ENCODE results near the gene GJC1.

DNA sequence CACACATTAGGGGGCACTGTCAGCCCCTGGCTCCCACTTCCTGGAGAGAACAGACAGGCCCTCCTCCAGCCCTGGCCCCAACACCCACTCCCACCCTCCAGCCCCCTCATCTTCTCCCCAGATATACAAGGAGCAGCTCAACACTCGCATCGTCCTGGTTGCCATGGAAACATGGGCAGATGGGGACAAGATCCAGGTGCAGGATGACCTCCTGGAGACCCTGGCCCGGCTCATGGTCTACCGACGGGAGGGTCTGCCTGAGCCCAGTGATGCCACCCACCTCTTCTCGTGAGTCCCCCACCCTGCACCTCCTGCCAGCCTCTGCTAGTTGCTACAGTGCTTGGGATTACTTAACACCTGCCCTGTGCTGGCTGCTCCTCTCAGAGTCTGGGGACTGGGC lies 56.9 kb downstream of the GJC1 start:
- TF ChIP-seq POLR2A (IDR thresholded peaks at IDR 0.05; ENCODE audit: low read depth, low read length) (no peak), POLR2AphosphoS5 (IDR thresholded peaks at IDR 0.05; ENCODE audit: low read depth, low read length) (no peak)

Data from GM12892 (cell line).